ENCODE results near the gene PTPRC.

- TF ChIP-seq CTCF (conservative IDR thresholded peaks at IDR 0.05) (no peak), ZFX (IDR thresholded peaks at IDR 0.05) (no peak)
Observed at GRCh38 chr1:198656500-198656932, 17.7 kb downstream of the PTPRC start.
